Stimulated activated CD4-positive, alpha-beta T cell treated with anti-CD3 and anti-CD28 coated beads, Interleukin-4, amount 100 ng/mL, for 48 hours (primary cell): Measurements from ENCODE around the gene CSNK1E.

ENCODE experiments used
- DNase-seq, 2 donors: peaks; one replicate each; pipeline ENCODE4 v3.0.0-alpha.2; 2020; ENCODE audit warnings: low read depth in 2 of 2

CSNK1E gene

DNA sequence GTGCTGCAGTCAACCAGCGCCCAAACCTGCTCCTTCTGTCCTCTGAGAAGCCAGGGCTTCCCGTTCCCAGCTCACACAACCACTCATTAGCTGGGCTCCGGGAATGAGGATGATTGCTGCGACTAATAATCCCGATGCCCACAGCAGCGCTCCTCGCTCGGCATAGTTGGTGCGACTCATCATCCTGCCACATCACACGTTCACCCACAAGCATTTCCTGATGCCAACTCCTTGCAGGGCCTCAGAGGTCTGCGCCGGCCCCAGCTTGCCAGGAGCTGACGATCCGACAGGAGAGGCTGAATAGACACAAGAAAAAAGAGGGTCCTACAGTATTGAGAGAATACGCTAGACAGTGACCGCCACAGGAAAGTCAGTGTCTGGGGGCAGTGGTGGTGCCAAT lies 10.6 kb upstream of the CSNK1E start:
- no peak for DNase-seq

DNA sequence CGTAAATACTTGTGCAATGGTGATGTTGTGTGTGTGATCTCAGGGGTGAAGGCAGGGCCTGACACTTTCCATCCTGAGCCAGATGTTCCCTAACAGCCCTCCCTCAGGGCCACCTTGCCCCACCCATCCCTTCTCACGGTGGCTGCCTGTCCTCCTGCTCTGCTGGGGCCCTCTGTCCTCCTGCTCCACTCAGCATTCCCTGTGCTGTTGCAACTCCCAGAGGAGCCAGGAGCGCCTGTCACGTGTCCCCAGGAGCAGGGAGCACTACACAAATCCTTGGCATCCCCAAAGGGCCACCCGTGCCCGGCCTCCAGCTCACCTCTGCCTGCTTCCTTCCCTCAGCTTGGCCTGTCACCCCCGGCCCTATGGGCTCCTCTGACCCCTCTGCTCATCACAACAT lies 10.2 kb upstream of the CSNK1E start:
- DNase-seq: no peak

DNA sequence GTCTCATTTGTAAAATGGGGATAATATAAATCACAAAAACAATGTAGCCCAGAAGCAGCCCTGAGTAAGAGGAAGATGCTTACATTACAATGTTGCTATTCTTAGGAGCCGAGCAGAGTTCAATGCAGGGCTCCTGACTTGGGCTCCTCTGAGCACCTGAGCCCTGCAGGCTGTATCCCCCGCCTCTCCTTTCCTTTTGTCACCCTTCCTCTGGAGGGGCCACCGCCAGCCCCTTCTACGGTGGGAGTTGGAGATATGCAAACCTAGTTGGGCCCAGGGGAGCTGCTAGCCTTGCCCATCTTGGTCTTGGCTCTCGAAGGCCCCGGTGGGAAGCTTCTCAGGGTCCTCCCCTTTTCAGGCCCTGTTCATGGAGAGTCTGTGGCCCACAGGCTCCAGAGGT lies 8.4 kb upstream of the CSNK1E start:
- DNase-seq: no peak

DNA sequence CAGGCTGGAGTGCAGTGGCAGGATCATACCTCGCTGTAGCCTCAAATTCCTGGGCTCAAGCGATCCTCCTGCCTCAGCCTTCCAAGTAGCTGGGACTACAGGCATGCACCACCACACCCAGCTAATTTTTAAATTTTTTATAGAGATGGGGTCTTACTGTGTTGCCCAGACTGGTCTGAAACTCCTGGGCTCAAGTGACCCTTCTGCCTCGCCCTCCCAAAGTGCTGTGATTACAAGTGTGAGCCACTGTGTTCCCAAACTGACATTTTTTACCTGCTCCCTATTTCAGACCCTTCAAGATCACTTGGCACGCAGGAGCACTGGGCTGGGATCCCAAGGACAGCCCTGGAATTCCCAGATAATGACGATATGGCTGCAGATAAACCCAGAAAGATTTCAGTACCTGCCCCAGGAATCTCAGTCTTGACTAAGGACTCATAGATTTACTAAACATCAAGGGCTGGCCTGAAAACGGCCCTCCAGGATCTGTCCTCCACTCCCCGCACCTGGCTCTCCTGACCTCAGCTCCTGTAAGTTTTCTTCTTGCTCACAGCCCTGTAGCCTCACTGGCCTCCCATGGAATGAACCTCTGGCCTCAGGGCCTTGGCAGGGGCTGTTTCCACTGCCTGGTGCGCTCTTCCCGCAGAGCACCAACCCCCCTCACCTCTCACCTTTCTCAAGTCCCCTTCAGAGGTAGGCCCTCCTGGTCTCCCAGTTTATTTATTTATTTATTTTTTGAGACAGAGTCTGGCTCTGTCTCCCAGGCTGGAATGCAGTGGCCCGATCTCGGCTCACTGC lies 3.6 kb upstream of the CSNK1E start:
- no peak for DNase-seq

GRCh38 chr22:38318792-38319773 lies 1.9 kb upstream of the CSNK1E start:
- no peak for DNase-seq

DNA sequence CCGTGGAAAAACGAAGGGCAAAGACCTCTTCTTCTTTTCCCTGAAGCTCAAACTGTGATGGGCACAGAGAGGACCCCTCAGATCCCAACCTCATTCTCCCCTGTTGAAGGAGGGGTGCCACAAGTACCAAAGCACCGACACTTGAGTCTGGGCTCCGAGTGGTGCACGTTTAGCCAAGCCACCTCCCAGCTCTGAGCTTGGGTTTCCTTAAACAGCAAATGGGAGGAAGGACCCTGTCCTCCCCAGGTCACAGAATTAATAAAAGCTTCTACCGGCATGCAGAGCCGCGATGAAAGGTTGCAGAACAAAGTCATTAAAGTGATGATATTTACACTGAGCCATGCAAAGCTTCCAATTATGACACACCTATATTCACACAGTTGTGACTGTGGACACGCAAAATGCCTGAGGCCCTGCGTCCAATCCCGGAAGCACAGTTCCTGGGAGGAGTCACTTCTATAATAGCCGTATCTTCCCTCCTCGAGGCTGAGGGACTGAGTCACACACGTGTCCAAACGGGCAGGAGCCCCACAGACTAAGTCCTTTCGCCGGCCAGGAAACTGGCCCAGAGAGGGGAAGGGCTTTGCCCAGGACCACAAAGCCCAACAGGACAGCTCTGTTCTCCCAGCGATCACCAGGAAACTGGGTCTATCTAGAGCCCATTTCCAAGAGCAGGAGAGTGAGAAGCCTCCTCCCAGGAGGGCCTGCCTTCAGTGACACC lies 922 bp upstream of the CSNK1E start:
- DNase-seq: no peak

- peak in 1 of 2 donors; percentile 33 for DNase-seq
Measured at GRCh38 chr22:38316364-38317121, 690 bp downstream of the CSNK1E start.

GRCh38 chr22:38315823-38316363 lies 1.3 kb downstream of the CSNK1E start:
- DNase-seq: no peak

- DNase-seq: no peak
Measured at GRCh38 chr22:38314933-38315822, 2.1 kb downstream of the CSNK1E start.

DNA sequence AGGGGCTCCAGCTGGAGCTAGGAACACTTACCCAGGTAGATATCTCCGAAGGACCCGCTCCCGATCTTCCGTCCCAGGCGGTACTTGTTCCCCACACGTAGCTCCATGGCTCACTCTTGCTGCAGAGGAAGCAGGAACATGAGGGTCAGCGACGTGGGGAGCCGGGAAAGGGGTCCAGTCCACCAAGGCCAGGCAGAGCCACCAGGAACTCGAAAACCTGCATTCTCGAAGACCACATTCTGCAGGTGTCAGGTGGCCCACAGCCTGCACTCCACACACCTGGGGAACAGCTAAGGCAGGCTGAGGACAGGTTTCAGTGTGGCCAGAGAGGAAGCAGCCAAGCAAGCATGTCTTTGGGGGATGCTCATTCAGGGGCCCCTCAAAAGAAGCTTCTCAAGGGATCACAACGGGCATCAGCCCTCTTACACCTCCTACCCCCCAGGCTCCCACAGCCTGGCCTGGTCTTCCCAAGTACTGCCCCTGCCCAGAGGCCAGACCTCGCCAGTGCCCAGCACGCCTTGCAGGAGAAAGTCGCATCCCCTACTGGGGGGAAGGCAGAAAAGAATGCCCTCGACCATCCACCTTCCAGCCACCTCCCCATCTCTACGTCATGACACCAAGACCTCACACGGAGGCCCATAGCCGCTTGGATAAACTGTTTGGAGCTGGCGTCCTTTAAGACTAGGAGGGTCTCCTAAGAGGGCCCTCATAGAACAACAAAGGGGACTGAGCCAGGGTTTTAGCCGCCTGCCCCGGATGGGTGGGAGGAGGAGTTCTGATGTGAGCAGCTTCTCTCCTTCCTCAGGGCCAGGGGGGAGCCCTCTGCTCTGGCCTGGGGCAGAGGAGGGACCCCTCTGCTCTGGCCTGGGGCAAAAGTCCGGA lies 2.9 kb downstream of the CSNK1E start:
- no peak for DNase-seq

DNA sequence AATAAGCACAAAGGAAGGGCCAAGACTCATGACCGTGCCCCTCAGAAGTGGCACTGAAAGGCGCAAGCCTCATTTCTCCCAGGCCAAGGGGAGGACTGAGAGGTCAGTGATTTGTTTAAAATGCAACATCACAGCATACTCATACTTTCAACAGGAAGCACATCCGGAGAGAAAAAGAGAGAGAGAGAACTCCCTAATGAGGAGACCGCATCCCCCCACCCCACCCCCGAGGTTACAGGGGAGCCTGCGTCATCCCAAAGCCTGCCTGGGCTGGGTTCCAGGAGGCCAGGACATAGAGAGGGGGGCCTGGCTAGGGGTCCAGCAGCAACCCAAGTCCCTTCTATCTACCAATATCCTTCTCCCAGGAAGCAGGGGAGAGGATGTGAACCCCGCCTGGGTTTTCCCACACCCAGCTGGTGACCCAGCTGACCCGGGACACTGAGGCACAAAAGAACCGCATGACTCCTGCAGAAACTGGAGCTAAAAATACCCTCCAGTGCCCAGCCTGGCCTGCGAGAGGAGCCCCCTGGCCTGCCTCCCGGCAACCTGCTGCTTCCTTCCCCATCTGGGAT lies 3.8 kb downstream of the CSNK1E start:
- no peak for DNase-seq

DNA sequence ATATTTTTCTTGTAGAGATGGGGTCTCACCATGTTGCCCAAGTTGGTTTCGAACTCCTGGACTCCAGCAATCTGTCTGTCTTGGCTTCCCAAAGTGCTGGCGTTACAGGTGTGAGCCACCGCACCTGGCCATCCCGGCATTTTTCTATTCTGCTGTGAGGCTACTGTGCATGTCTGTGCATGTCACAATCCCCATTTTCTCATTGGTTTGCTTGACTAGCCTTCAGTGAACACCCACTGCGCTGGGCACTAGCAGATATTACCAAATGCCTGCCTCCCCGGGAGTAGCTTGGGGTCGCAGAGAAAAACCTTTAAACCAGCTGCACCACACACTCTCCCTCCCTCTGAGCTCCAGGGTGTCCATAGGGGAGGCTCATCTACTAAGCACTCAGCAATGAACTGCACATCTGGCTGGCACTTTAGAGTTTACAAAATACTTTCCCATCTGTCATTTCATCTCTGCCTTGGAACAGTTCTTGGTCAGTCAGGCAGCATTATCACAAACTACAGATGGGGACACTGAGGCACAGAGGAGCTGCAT lies 4.9 kb downstream of the CSNK1E start:
- no peak for DNase-seq

DNA sequence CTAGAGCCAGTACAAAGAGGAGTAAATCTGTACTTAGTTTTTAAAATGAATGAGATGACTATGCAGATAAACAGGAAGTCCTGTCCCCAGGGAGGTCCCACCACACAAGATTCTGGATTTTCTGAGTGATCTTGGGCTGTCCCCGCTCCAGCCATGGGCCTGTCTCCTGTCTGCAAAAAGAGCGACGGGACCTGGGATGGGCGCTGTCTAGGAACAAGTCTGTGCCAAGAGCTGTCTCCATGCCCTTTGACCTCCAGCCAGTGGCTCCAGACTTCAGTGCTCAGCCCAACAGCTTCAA lies 6.0 kb downstream of the CSNK1E start:
- DNase-seq: no peak

- DNase-seq: no peak
Measured at GRCh38 chr22:38310518-38311322, 6.5 kb downstream of the CSNK1E start.

DNA sequence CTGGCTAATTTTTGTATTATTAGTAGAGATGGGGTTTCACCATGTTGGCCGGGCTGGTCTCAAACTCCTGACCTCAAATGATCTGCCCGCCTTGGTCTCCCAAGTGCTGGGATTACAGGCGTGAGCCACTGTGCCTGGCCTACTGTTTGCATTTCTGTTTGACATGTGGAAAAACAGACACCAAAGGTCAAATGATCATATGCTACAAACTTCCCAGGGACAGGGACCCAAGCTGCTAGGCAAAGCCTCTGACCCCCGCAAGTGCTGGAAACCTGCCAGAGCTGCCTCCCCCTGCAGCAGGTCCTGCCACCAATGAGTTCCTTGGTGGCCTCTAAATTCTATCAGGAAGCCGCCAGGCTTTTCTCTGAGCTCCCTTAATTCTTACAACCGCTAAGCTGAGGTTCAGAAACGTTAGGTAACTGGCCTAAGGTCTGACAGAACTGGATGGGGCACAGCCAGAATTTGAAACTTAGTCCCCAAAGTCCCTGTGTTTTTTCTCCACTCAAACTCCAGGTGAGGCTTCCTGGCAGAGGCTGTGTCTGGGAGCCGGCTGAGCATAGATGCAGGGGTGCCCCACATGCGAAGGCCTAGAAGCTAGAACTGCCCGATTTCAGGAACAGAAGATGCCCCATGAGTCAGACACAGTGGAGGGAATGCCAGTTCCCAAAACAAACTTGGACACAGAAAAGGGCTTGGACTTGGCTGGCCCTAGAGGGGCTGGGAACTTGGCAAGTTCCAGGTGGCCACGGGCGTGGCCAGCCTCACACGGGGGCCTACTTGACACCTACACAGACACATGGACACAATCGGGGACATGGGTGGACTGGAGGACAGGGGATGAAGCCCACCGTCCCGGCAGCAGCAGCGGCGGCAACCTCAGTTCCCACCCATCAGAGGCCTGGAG lies 7.4 kb downstream of the CSNK1E start:
- no peak for DNase-seq

DNA sequence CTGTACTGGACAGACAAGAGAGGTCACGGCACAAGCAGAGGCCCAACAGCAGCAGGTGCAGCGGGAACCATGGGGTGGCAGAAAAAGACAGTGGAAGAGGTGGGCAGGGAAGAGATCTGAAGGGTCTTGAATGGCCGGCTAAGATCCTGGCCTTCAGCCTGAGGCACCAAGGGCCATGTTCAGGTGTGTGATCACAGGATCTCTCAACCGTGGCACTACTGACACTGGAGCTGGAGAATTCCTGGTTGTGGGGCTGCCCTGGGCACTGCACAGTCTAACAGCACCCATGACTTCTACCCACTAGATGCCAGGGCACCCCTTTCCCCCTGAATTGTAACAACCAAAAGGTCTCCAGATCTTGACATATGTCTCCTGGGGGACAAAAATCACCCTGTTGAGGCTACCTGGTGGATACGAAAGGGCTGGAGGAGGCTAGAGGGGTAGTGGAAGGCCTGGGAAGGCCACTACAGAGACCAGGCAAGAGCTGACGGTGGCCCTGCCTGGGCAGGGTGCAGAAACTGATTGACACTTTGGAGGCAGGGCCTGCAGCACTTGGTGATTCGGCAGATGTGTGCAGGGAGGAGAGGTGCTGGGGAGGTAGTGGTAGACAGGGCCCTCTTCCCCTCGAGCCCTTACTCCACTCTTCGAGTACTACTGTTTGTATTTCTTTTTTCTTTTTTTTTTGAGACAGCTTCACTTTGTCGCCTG lies 8.3 kb downstream of the CSNK1E start:
- no peak for DNase-seq
